22Rv1 (cell line): Measurements from ENCODE around the gene ADNP2.

Experiments
- H3K27ac ChIP-seq: fragments of 450-650 bp; 2 replicates; pipeline ENCODE4 v1.5.1; 2017
- ZFX ChIP-seq: fragments of 450-650 bp; IDR thresholded peaks from 2 replicates; pipeline ENCODE4 v1.6.1; 2017; ENCODE audit warnings: antibody characterized with exemption, borderline replicate concordance
- TF ChIP-seq, protein P1 (sequence below): fragments of 450-650 bp; IDR thresholded peaks from 2 replicates; pipeline ENCODE4 v1.5.1; 2017; ENCODE audit warnings: mild to moderate bottlenecking

ADNP2 gene

DNA sequence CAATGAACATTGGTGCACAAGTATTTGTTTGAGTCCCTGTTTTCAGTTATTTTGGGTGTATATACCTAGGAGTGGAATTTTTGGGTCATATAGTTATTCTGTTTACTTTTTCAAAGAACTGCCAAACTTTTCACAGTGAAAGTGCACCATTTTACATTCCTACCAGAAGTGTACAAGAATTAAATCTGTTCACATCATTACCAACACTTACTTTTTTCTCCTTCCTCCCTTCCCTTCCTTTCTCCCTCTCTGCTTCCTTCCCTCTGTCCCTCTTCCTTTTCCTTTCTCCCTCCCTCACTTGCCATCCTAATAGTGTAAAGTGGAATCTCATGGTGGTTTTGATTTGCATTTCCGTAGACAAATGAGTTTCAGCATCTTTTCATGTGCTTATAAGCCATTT, 11.9 kb downstream of the ADNP2 start:
- TF ChIP-seq, protein P1, sequence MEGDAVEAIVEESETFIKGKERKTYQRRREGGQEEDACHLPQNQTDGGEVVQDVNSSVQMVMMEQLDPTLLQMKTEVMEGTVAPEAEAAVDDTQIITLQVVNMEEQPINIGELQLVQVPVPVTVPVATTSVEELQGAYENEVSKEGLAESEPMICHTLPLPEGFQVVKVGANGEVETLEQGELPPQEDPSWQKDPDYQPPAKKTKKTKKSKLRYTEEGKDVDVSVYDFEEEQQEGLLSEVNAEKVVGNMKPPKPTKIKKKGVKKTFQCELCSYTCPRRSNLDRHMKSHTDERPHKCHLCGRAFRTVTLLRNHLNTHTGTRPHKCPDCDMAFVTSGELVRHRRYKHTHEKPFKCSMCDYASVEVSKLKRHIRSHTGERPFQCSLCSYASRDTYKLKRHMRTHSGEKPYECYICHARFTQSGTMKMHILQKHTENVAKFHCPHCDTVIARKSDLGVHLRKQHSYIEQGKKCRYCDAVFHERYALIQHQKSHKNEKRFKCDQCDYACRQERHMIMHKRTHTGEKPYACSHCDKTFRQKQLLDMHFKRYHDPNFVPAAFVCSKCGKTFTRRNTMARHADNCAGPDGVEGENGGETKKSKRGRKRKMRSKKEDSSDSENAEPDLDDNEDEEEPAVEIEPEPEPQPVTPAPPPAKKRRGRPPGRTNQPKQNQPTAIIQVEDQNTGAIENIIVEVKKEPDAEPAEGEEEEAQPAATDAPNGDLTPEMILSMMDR, result no peak
- TF ChIP-seq ZFX, result no peak
- H3K27ac ChIP-seq, result no peak overlapping the region

DNA sequence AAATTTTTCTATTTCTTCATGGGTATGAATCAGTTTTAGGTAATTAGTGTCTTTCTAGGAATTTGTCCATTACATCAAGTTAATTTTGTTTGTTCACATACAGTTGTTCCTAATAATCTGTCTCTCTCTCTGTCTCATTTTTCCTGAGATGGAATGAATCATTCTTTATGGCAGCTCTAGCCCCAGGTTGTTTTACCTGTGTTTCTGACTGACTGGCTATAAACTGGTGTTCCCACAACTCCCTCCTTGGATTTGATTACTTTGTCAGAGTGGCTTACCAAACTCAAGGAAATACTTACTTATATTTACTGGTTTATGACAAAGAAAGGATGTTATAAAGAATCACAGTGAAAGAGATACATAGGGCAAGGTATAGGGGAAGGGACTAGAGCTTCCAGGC, 15.1 kb downstream of the ADNP2 start:
- no peak for TF ChIP-seq ZFX
- TF ChIP-seq, protein P1, result no peak

DNA sequence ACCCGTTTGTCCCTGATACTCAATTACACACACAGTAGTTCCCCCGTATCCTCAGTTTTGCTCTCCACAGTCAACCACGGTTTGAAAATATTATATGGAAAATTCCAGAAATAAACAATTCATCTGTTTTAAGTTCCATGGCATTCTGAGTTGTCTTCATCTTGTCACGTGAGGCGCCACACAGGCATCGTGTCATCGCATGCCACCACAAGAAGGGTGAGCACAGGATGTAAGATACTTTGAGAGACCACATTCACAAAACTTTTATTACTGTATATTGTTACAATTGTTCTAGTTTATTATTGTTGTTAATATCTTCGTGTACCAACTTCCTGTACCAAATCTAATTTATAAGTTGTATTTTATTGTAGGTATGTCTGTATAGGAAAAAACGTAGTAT, 17.7 kb downstream of the ADNP2 start:
- H3K27ac ChIP-seq, result no peak overlapping the region
- TF ChIP-seq, protein P1, result no peak

More for the DNA sequence above, 15.1 kb downstream of the ADNP2 start:
- no peak overlapping the region for H3K27ac ChIP-seq

DNA sequence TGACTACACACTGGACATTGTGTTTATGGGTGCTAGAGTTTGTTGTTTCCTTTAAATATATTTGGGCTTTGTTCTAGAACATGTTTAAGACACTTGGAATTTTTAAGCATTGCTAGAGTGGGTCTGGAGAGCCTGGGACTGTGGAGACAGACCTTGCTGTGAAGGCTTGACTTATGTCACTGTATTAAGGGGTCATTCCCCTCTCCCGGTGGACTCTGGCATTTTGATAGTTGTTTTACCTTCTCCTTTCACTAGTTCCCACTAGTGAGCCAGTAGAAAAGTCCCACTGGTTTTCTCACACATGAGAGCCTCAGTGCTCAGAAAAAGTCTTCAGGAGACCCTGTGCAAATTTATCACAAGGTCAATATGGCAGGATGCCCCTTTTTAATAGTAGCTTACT, 18.6 kb downstream of the ADNP2 start:
- no peak overlapping the region for H3K27ac ChIP-seq
- TF ChIP-seq, protein P1, result no peak
- TF ChIP-seq ZFX, result no peak

DNA sequence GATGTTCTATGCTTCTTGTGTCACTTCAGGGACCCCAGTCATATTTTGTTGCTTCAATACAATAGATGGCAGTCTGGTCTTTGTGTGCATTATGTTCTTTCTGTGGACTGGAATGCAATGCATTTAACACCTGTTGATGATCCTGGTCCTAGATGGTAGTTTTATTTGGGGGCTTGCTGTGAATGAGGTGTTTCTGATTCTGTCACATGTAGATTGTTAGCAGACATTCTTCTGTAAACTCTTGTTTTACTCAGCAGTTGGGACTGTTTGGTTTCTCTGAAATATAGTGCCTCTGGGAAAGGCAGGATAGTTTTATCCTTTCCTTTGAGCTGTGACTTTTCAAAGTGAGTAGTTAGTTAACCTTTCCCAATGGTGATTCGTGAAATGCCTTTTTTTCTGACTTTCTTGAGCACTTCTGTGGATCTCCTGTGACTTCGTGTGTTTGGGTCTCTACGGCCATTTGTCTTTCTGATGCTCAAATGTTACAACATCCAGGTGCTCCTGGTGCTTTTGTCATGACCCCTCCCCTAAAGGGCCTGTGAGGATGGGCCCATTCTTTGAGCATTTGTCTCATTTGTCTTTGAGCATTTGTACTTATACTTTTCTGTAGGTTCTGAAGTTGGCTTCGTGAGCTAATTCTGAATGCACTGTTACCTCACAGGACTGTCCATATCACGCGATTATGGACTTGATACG, 20.8 kb downstream of the ADNP2 start:
- no peak overlapping the region for H3K27ac ChIP-seq
- TF ChIP-seq, protein P1, result no peak
- TF ChIP-seq ZFX, result no peak

DNA sequence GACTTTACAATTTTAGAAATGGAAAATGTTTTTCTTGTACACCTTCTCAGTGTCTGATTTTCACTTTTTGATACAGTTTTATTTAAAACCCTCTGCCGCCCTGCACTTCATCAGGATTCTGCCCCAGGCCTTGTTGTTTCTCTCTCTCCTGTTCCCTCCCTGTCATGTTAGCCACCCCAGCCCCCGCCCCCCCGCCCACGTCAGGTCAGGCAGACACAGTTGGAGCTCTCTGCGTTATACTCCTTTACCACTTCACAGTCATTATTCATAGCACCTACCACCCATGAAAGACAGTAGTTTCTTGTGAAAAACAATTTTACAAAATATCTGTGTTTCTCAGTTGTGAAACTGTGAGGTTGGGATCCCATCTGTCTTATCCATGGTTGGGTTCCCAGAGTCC, 21.5 kb downstream of the ADNP2 start:
- TF ChIP-seq, protein P1, result no peak
- TF ChIP-seq ZFX, result no peak

DNA sequence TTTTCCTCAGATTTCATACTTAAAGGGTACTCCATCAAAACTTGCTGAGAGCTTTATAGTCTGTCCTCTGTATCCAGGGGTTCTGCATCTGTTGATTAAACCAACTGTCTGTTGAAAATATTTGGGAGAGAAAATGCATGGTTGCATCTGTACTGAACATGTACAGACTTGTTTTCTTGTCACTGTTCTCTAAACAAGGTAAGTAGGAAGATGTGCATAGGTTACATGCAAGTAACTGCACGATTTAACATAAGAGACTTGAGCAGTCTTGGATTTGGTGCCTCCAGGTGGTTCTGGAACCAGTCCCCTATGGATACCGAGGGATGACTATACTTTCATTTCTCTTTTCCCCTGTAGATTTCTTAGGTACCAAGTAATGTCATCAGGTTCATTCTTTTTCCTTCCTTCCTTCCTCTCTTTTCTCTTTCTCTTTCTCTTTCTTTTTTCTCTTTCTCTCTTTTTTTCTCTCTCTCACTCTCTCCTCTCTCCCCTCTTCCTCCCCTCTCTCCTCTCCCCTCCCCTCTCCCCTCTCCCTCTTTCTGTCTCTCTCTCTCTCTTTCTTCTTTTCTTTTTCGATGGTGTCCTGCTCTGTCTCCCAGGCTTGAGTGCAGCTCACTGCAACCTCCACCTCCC, 23.2 kb downstream of the ADNP2 start:
- TF ChIP-seq ZFX, result no peak
- TF ChIP-seq, protein P1, result no peak
- H3K27ac ChIP-seq, result no peak overlapping the region

More for the DNA sequence above, 21.5 kb downstream of the ADNP2 start:
- no peak overlapping the region for H3K27ac ChIP-seq
